Stimulated activated naive B cell treated with anti-CD40 and anti-IgM and Interleukin-4, amounts not matched to agents 10 μg/mL and 1 μg/mL and 100 μg/mL, for 72 hours (primary cell): ENCODE data around the gene SORCS2.

Source experiments
- ATAC-seq, 2 donors: fragments of 150-1000 bp; cut with Tn5 transposase; replicated peaks; 2 replicates each; pipeline ENCODE4 v1.10.0; 2021; ENCODE audit warnings: moderate library complexity in 1 of 2
- DNase-seq: peaks from one replicate; pipeline ENCODE4 v3.0.0; 2021
- H3K27ac Mint-ChIP-seq: one replicate; pipeline ENCODE4 v1.8.0; 2022; ENCODE audit warnings: mild to moderate bottlenecking, mixed read lengths
- H3K27me3 Mint-ChIP-seq, 2 donors: one replicate each; pipeline ENCODE4 v1.8.0; 2022; ENCODE audit warnings: mixed read lengths in 2 of 2
- H3K36me3 Mint-ChIP-seq, 2 donors: one replicate each; pipeline ENCODE4 v1.8.0; 2022; ENCODE audit warnings: mixed read lengths in 2 of 2, mild to moderate bottlenecking in 1 of 2
- H3K4me1 Mint-ChIP-seq, 2 donors: one replicate each; pipeline ENCODE4 v1.8.0; 2022; ENCODE audit warnings: mixed read lengths in 2 of 2, mild to moderate bottlenecking in 1 of 2
- H3K4me3 Mint-ChIP-seq, 2 donors: one replicate each; pipeline ENCODE4 v1.8.0; 2022; ENCODE audit warnings: mild to moderate bottlenecking in 2 of 2, mixed read lengths in 2 of 2, moderate library complexity in 1 of 2
- H3K9me3 Mint-ChIP-seq, 2 donors: one replicate each; pipeline ENCODE4 v1.8.0; 2022; ENCODE audit warnings: mixed read lengths in 2 of 2, mild to moderate bottlenecking in 1 of 2

Gene SORCS2

GRCh38 chr4:7515390-7515902 lies 323.1 kb downstream of the SORCS2 start:
- H3K9me3 Mint-ChIP-seq: peaks cover 0 to 3% of the 10 kb centered on the region in 2 donors
- H3K27ac Mint-ChIP-seq: no peak overlapping the region
- no peaks in the 10 kb centered on the region for H3K4me1 Mint-ChIP-seq
- ATAC-seq: no peak
- H3K27me3 Mint-ChIP-seq: peaks cover 7 to 28% of the 10 kb centered on the region in 2 donors
- no peak for DNase-seq
- no peaks in the 10 kb centered on the region for H3K36me3 Mint-ChIP-seq
- H3K4me3 Mint-ChIP-seq: no peak overlapping the region

GRCh38 chr4:7516096-7516772 lies 323.9 kb downstream of the SORCS2 start:
- no peak overlapping the region for H3K27ac Mint-ChIP-seq
- no peak for DNase-seq
- H3K9me3 Mint-ChIP-seq: no peaks in the 10 kb centered on the region
- H3K36me3 Mint-ChIP-seq: no peaks in the 10 kb centered on the region
- peaks cover under 1 to 20% of the 10 kb centered on the region in 2 donors for H3K27me3 Mint-ChIP-seq
- H3K4me1 Mint-ChIP-seq: no peaks in the 10 kb centered on the region
- no peak overlapping the region for H3K4me3 Mint-ChIP-seq
- ATAC-seq: no peak

GRCh38 chr4:7516773-7517144 lies 324.4 kb downstream of the SORCS2 start:
- peaks cover 0 to 18% of the 10 kb centered on the region in 2 donors for H3K27me3 Mint-ChIP-seq
- H3K36me3 Mint-ChIP-seq: no peaks in the 10 kb centered on the region
- no peak overlapping the region for H3K27ac Mint-ChIP-seq
- H3K4me3 Mint-ChIP-seq: no peak overlapping the region
- DNase-seq (no peak), ATAC-seq (peak in 1 of 2 donors; percentile 12)
- no peaks in the 10 kb centered on the region for H3K9me3 Mint-ChIP-seq
- no peaks in the 10 kb centered on the region for H3K4me1 Mint-ChIP-seq

GRCh38 chr4:7518871-7519637 lies 326.7 kb downstream of the SORCS2 start:
- H3K9me3 Mint-ChIP-seq: no peaks in the 10 kb centered on the region
- no peak overlapping the region for H3K27ac Mint-ChIP-seq
- H3K4me3 Mint-ChIP-seq: no peak overlapping the region
- H3K4me1 Mint-ChIP-seq: no peaks in the 10 kb centered on the region
- ATAC-seq (no peak), DNase-seq (no peak)
- peaks cover 10 to 19% of the 10 kb centered on the region in 2 donors for H3K27me3 Mint-ChIP-seq
- H3K36me3 Mint-ChIP-seq: no peaks in the 10 kb centered on the region

GRCh38 chr4:7519638-7520376 lies 327.5 kb downstream of the SORCS2 start:
- Mint-ChIP-seq H3K9me3 (no peaks in the 10 kb centered on the region), H3K27me3 (peaks cover 16 to 27% of the 10 kb centered on the region in 2 donors), H3K27ac (no peak overlapping the region), H3K36me3 (no peaks in the 10 kb centered on the region), H3K4me1 (no peaks in the 10 kb centered on the region), H3K4me3 (no peak overlapping the region)
- no peak for DNase-seq
- ATAC-seq: no peak

GRCh38 chr4:7521666-7522065 lies 329.3 kb downstream of the SORCS2 start:
- no peaks in the 10 kb centered on the region for H3K4me1 Mint-ChIP-seq
- H3K36me3 Mint-ChIP-seq: no peaks in the 10 kb centered on the region
- ATAC-seq (no peak), DNase-seq (no peak)
- H3K9me3 Mint-ChIP-seq: peaks cover 0 to 2% of the 10 kb centered on the region in 2 donors
- no peak overlapping the region for H3K27ac Mint-ChIP-seq
- peaks cover 30 to 36% of the 10 kb centered on the region in 2 donors for H3K27me3 Mint-ChIP-seq
- H3K4me3 Mint-ChIP-seq: no peak overlapping the region

GRCh38 chr4:7522452-7523220 lies 330.3 kb downstream of the SORCS2 start:
- Mint-ChIP-seq H3K27ac (no peak overlapping the region), H3K9me3 (peaks cover 0 to 2% of the 10 kb centered on the region in 2 donors), H3K36me3 (no peaks in the 10 kb centered on the region), H3K4me1 (no peaks in the 10 kb centered on the region), H3K4me3 (no peak overlapping the region), H3K27me3 (peaks cover 30 to 43% of the 10 kb centered on the region in 2 donors)
- ATAC-seq (no peak), DNase-seq (no peak)

- H3K27me3 Mint-ChIP-seq: peaks cover 30 to 43% of the 10 kb centered on the region in 2 donors
Measured at GRCh38 chr4:7523526-7523925, 331.2 kb downstream of the SORCS2 start.

GRCh38 chr4:7524064-7524682 lies 331.8 kb downstream of the SORCS2 start:
- ATAC-seq: no peak
- Mint-ChIP-seq H3K9me3 (peaks cover 0 to 2% of the 10 kb centered on the region in 2 donors), H3K27me3 (peaks cover 30 to 43% of the 10 kb centered on the region in 2 donors), H3K4me3 (no peak overlapping the region), H3K4me1 (no peaks in the 10 kb centered on the region), H3K36me3 (no peaks in the 10 kb centered on the region), H3K27ac (no peak overlapping the region)
- no peak for DNase-seq

More at GRCh38 chr4:7523526-7523925, 331.2 kb downstream of the SORCS2 start:
- Mint-ChIP-seq H3K36me3 (no peaks in the 10 kb centered on the region), H3K9me3 (peaks cover 0 to 2% of the 10 kb centered on the region in 2 donors), H3K27ac (no peak overlapping the region), H3K4me3 (no peak overlapping the region), H3K4me1 (no peaks in the 10 kb centered on the region)
- DNase-seq (no peak), ATAC-seq (no peak)

- Mint-ChIP-seq H3K4me3 (no peak overlapping the region), H3K36me3 (no peaks in the 10 kb centered on the region), H3K27ac (no peak overlapping the region), H3K27me3 (peaks cover 30 to 43% of the 10 kb centered on the region in 2 donors), H3K9me3 (peaks cover 0 to 2% of the 10 kb centered on the region in 2 donors), H3K4me1 (no peaks in the 10 kb centered on the region)
- ATAC-seq: no peak
- no peak for DNase-seq
Measured at GRCh38 chr4:7524843-7525242, 332.5 kb downstream of the SORCS2 start.

GRCh38 chr4:7526491-7526890 lies 334.2 kb downstream of the SORCS2 start:
- Mint-ChIP-seq H3K27ac (no peak overlapping the region), H3K9me3 (peaks cover 0 to 2% of the 10 kb centered on the region in 2 donors)

GRCh38 chr4:7526929-7527535 lies 334.7 kb downstream of the SORCS2 start:
- Mint-ChIP-seq H3K36me3 (no peaks in the 10 kb centered on the region), H3K27ac (no peak overlapping the region), H3K4me1 (no peaks in the 10 kb centered on the region), H3K9me3 (peaks cover 0 to 2% of the 10 kb centered on the region in 2 donors), H3K27me3 (peaks cover 33 to 49% of the 10 kb centered on the region in 2 donors), H3K4me3 (no peak overlapping the region)
- no peak for ATAC-seq
- DNase-seq: no peak

More at GRCh38 chr4:7526491-7526890, 334.2 kb downstream of the SORCS2 start:
- Mint-ChIP-seq H3K36me3 (no peaks in the 10 kb centered on the region), H3K4me3 (no peak overlapping the region), H3K4me1 (no peaks in the 10 kb centered on the region), H3K27me3 (peaks cover 30 to 45% of the 10 kb centered on the region in 2 donors)
- ATAC-seq (no peak), DNase-seq (no peak)
